ENCODE results near the gene TBCCD1.
"Not testable (repeated sequence)": the region's sequence is repeated elsewhere in the genome, so short reads cannot be mapped to it uniquely, and the experiment has no call there.

Gene TBCCD1

DNA sequence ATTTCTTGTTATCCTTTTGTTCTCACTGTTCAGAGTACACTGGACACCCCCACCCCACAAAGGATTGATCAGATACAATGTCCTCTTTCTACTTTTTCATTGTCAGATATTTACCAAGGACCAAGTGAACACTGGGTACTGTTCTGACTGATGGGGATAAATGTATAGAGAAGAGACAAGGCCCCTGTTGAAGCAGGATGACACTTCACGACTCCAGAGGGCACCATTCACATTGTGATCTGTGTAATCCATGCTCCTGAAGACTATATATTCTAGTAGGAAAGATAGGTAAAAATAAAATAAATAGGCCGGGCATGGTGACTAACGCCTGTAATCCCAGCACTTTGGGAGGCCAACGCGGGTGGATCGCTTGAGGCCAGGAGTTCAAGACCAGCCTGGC, 15.8 kb downstream of the TBCCD1 start:
- DNase-seq = no peak

DNA sequence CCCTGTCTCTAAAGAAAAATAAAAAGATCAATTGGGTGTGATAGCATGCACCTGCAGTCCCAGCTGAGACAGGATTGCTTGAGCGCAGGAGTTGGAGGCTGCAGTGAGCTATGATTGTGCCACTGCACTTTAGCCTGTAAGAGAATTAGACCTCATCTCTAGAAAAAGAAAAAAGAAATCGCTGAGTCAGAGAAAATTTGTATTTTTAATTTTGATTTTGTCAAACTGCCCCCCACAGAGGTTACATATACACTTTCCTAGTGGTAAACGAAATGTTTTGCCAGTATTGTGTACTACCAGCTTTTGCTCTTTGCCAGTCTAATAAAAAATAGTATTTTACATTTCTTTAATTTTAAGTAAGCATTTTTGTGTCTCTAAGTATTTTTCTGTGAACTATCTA, 17.6 kb downstream of the TBCCD1 start:
- DNase-seq = no peak

DNA sequence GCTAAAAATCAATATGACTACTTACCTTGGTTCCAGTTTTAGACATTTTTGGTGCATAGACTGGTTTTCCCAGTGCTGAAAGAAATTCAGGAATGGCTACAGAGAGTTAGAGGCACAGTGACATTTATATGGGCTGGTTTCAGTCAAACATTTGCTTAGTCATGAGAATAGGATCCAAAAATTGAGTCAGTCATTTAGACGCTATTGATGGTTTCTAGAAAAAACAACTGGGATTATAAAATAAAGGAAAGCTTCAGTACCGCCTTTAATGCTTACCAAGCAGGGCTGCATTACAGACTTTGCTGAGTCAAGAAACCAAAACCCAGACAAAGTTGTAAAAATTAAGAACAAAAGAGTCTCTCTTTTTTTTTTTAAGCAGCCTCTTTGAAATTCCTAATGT, 22.9 kb downstream of the TBCCD1 start, which contains the start of gene CRYGS:
TSS of gene CRYGS (minus strand) at position 100 of the 400 bp plus-strand sequence. CDS start at position 46, 54 bp downstream.
- no peak for DNase-seq

- no peak for DNase-seq
Measured at GRCh38 chr3:186540835-186541226, 26.3 kb downstream of the TBCCD1 start.

GRCh38 chr3:186540221-186540834, 26.8 kb downstream of the TBCCD1 start:
- peak; percentile 74 for DNase-seq

GRCh38 chr3:186538779-186539178, 28.4 kb downstream of the TBCCD1 start:
- no peak for DNase-seq

DNA sequence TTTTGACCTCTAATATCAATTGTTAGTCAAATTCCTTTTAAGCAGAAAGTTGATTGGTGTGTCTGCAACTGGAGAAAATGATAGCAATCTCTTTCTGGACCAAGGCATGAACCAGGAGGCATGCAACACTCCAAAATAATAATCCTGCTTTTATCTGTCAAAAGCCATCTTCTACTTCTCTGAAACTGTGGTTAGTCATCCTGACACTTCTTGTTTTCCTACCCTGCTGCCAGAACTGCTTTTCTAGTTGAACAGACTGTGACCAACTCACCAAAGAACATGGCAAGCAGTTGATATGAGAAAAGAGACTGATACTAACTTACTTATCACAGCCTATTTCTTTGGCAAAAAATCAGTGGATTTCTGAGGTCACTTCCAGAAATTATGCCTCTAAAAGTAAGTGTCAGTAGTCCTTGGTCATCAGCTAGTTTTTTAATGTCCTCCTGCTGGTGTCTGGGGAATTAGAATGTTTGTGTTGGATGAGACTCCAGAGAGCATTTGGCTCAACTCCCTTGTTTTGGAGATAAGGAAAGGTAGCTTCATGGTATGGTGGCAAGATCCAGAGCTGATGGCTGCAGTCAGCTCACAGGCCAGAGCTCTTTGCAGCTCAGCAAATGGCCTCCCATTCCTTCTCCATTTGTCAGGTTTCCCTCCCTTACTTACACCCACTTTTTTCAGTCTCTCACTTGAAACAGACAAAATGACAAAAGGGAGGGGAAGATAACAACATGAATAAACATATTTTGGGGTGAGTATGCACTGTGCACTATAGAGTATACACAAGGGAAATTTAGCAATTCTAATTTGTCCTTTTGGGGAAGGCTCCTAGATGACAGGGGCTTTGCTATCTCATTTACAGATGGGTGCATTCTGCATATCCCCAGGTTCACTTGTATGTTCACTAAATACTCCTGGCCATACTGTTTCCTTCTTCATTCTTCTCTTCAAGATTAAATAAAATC, 30.0 kb downstream of the TBCCD1 start:
- DNase-seq = no peak

DNA sequence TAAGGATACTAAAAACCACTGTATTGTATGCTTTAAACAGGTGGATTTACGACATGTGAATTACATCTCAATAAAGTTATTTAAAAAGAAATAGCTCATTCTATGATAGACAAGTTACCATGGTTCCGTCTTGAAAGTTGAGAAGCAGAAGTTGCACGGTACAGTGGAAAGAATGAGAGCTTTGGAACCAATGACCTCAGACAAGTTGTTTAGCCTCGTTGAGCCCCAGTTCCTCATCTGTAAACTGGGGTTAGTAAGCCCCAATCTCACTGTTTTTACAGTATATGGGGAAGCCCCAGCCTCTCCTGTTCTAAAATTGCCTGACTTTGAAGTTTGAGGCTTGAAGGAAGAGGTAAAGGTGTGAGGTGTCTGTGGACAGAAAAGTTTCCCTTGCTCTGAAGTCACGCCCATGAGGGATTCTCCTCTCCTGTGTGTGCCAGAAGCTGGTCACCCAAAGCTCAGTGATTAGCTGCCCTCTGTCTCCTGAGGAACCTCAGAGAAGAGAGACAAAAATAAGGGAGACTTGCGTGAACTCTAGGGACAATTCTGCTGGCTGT, 32.9 kb downstream of the TBCCD1 start:
- peak; percentile 15 for DNase-seq

DNA sequence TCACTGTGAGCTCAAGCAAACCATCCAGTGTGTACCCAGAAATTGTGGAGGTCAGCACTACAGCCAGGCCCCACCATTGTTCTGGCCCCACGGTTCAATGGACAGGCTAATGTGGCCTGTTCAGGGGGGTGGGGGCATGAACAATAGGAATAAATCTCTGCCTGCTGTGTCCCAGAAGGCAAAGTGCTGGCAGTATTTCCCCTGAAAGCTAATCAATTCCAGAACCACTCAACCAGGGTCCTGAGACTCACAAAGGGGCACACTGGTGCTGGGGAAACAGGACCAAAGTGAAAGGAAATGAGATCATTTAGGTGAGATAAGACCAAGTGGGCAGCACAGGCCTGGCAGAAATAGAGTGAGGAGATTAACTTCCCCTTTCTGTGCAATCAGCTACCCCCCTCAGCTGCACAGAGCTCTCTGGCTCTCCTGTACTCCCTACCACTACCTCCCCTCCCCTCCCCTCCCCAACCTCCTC, 34.5 kb downstream of the TBCCD1 start:
- DNase-seq = no peak

GRCh38 chr3:186531694-186532093, 35.4 kb downstream of the TBCCD1 start:
- not testable (repeated sequence) for DNase-seq

- no peak for DNase-seq
Measured at GRCh38 chr3:186530415-186530814, 36.7 kb downstream of the TBCCD1 start.

GRCh38 chr3:186529201-186529999, 37.7 kb downstream of the TBCCD1 start:
- no peak for DNase-seq

- DNase-seq = no peak
Measured at GRCh38 chr3:186526256-186526606, 40.9 kb downstream of the TBCCD1 start.

GRCh38 chr3:186525369-186526255, 41.5 kb downstream of the TBCCD1 start:
- DNase-seq = no peak

GRCh38 chr3:186524616-186525015, 42.5 kb downstream of the TBCCD1 start:
- DNase-seq = no peak

- DNase-seq = no peak
Measured at GRCh38 chr3:186523434-186523833, 43.7 kb downstream of the TBCCD1 start.

DNA sequence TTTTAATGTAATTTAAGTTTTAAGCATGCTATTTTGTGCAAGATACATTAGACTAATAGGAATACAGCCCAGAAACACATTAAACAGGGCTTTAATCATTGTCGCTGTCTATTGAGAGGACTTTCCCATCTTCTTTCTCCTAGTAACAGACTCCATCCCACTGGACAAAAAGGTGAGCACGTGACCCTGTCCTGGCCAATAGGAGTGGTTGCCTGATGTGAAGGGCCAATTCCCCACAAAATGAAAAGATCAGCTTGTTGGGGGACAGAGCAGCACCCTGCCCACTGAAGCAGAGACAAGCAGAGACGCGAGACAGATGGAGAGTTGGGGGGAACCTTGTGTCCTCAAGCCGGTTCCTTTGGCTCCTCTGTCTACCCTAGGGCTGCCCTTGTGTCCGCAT, 44.1 kb downstream of the TBCCD1 start:
- DNase-seq = no peak

DNA sequence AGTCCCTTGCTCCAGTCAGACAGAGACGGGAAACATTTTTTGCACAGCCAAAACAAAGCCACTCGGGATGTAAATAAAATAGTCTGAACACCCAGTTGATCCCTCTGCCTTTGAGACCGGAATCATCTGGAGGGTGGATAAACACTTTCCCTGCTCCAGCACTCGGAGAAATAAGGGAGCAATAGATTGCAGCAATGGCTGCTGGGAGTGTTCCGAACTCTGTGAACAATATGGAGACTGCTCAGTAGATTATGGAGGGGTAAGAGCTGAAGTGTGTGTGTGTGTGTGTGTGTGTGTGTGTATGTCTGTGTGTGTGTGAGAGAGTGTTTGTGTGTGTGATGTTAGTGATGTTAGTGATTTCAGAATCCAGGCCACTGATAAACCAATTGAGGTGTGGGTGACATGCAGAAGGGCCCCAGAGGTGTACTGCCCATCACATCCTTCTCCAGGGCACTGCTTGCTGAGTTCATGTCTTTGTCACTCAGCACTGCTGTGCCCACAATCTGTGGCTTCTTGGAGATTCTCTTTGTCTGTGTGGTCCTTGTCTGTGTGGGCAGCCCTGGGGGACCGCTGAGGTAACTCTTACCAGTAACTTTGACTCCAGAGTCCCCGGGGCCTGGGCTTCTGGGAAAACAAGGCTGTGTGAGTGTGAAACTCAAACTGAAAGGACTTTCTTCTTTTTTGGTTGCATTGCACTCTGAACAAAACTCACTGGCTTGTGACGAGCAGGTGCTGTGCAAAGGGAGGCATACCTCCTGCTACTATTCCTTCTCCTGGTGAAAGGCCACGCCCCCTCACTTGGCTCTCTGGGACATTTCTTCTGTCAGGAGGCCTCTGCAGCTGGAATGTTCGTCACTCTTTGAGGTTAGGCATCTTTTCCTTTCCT, 45.9 kb downstream of the TBCCD1 start:
- no peak for DNase-seq

- DNase-seq = no peak
Measured at GRCh38 chr3:186520431-186520830, 46.7 kb downstream of the TBCCD1 start.

DNA sequence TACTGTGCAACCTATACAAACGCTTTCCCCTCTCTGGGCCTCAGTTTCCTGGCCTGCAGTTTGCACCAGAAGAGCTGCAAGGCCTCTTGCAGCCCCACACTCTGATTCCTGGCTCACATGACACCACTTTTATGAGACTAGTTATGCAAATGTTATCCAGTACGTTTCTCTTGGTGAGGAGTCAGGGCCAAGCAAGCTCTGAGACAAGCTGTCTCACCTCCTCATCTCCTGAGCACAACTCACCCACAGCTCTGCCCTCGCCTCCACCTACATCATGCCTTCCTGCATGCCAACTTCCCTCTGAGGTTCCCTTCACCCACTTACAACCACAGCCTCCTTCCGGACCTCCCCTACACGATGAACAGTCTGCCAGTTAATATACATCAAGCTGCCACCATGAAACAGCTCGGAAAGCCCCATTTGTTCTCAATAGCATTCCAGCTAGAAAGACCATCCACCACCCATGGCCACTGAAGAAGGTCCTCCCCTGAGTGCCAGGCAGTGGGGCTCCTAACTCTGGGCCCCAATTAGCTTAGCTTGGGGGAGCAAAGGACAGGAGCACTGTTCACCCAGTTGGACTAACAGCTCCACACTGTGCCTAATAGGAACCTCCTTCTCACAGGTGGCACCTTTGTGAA, 48.0 kb downstream of the TBCCD1 start:
- peak; percentile 58 for DNase-seq

Data from T-helper 9 cell (primary cell).